ENCODE data around the gene PGBD5.
"Not testable (repeated sequence)": the region's sequence is repeated elsewhere in the genome, so short reads cannot be mapped to it uniquely, and the experiment has no call there.

PGBD5 gene, protein sequence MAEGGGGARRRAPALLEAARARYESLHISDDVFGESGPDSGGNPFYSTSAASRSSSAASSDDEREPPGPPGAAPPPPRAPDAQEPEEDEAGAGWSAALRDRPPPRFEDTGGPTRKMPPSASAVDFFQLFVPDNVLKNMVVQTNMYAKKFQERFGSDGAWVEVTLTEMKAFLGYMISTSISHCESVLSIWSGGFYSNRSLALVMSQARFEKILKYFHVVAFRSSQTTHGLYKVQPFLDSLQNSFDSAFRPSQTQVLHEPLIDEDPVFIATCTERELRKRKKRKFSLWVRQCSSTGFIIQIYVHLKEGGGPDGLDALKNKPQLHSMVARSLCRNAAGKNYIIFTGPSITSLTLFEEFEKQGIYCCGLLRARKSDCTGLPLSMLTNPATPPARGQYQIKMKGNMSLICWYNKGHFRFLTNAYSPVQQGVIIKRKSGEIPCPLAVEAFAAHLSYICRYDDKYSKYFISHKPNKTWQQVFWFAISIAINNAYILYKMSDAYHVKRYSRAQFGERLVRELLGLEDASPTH

GRCh38 chr1:230426246-230427093 is at the start of gene PGBD5:
Gene PGBD5, minus strand, starts transcription at chr1:230426332. Its CDS starts 404 bp downstream, at chr1:230425928.
- TF ChIP-seq CTCF (IDR thresholded peaks at IDR 0.05; ENCODE audit: low read depth, low read length): no peak
- peak within 1 kb of the TSS; percentile 47 for H3K4me3 ChIP-seq (ENCODE audit: low read depth, low read length)

GRCh38 chr1:230474924-230475323 is 48.8 kb upstream of the PGBD5 start:
- H3K4me3 ChIP-seq (ENCODE audit: low read depth, low read length): not testable (repeated sequence)

DNA sequence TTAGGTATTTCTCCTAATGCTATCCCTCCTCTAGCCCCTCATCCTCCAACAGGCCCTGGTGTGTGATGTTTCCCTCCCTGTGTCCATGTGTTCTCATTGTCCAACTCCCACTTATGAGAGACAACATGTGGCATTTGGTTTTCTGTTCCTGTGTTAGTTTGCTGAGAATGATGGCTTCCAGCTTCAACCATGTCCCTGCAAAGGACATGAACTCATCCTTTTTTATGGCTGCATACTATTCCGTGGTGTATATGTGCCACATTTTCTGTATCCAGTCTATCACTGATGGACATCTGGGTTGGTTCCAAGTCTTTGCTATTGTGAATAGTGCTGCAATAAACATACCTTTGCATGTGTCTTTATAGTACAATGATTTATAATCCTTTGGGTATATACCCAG is 44.6 kb upstream of the PGBD5 start:
- not testable (repeated sequence) for H3K4me3 ChIP-seq (ENCODE audit: low read depth, low read length)

DNA sequence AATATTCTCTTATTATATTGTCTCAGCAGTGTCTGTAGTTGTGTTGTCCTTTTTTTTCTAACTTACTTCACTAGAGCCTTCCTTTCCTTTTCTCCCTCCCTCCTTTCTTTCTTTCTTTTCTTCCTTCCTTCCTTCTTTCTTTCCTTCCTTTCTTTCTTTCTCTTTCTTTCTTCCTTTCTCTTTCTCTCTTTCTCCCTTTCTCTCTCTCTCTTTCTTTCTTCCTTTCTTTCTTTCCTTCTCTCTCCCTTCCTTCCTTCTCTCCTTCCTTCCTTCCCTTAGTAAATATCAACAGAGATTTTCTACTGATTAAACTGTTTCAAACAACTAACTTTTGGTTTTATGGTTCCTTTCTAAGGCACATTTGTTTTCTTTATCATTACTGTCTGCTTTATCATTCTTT is 43.1 kb upstream of the PGBD5 start:
- no peak for TF ChIP-seq CTCF (IDR thresholded peaks at IDR 0.05; ENCODE audit: low read depth, low read length)
- no peak overlapping the region for H3K4me3 ChIP-seq (ENCODE audit: low read depth, low read length)

GRCh38 chr1:230465691-230466090 is 39.6 kb upstream of the PGBD5 start:
- H3K4me3 ChIP-seq (ENCODE audit: low read depth, low read length): no peak overlapping the region
- TF ChIP-seq CTCF (IDR thresholded peaks at IDR 0.05; ENCODE audit: low read depth, low read length): no peak

GRCh38 chr1:230464671-230465070 is 38.5 kb upstream of the PGBD5 start:
- TF ChIP-seq CTCF (IDR thresholded peaks at IDR 0.05; ENCODE audit: low read depth, low read length): no peak
- no peak overlapping the region for H3K4me3 ChIP-seq (ENCODE audit: low read depth, low read length)

DNA sequence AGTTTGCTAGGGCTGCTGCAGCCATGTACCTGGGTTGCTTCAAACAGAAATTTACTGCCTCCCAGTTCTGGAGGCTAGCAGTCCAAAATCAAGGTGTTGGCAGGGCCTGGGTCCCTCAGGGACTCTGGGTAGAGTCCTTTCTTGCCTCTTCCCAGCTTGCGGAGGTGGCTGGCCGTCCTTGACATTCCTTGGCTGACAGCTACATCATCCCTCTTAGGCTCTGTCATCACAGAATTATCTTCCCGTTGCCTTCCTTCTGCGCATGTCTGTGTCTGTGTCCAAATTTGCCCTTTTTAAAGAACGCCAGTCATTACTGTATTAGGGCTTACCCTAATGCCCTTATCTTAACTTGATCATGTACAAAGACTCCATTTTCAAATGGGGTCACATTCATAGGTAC is 37.6 kb upstream of the PGBD5 start:
- no peak for TF ChIP-seq CTCF (IDR thresholded peaks at IDR 0.05; ENCODE audit: low read depth, low read length)

GRCh38 chr1:230463326-230463725 is 37.2 kb upstream of the PGBD5 start:
- no peak for TF ChIP-seq CTCF (IDR thresholded peaks at IDR 0.05; ENCODE audit: low read depth, low read length)
- H3K4me3 ChIP-seq (ENCODE audit: low read depth, low read length): no peak overlapping the region

More for the DNA sequence above, 37.6 kb upstream of the PGBD5 start:
- H3K4me3 ChIP-seq (ENCODE audit: low read depth, low read length): no peak overlapping the region

Data from WI38 (cell line).